HG03469 (cell line): Measurements from ENCODE around the gene TUBA3E.
A peak's percentile ranks its signal among the peaks of the same experiment; 100 is the strongest.
"Not testable (repeated sequence)": the region's sequence is repeated elsewhere in the genome, so short reads cannot be mapped to it uniquely, and the experiment has no call there.

Experiments
- ATAC-seq: cut with Tn5 transposase; IDR thresholded peaks from one replicate; pipeline ENCODE4 v1.9.1; 2021; ENCODE audit warnings: mild to moderate bottlenecking, moderate library complexity, moderate number of reproducible peaks; ENCODE audit not compliant: unreplicated experiment

Gene TUBA3E

DNA sequence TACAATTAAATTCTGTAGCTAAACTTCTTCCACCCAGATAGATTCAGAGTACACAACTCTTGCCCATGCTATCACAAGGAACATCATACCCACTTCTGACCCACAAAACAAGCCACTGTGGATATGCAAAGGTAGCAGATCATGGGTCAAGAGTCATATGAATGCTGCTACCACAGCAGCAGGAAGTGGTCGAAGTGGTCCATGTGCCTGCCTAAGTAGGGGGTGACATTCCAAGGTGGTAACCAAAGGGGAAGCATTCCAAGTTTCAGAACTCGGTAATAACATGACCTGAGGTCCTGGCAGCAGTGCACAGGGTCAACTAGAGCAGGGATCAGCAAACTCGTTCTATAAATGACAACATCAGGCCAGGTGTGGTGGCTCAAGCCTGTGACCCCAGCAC lies 5.8 kb downstream of the TUBA3E start:
- not testable (repeated sequence) for ATAC-seq

DNA sequence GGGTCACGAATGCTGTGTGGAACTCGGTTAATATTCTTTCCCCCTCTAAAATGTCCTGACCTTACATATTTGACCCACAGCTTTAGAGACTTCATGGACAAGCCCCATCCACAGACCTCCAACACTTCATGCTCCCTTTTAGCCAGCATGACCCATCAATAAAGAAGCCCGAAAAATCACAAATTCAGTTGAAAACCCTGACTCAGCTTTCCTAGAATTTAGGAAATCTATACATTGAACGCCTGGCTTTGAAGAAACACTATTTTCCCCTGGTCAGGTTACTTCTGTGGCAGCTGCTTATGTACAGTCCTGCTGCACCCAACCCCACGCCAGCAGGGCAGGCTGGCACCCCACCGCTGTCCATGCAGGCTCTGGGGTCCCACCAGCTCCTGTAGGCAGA lies 6.9 kb downstream of the TUBA3E start:
- ATAC-seq: not testable (repeated sequence)

DNA sequence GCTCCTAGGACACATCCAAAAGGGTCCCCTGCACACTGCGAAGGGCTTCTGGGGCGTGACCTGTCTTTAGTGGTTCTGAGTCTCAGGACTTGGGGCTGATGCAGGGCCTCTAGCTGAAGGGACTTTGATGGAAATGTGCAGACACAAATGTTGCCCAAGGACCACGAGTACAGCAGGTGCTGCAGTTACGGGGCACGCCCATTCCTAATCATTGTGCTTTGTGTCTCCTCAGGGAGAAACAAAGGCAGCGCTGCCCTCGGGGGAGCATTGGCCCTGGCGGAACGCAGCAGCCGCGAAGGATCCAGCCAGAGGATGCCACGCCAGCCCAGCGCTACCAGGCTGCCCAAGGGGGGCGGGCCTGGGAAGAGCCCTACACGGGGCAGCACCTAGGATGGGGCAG lies 8.0 kb downstream of the TUBA3E start:
- no peak for ATAC-seq

DNA sequence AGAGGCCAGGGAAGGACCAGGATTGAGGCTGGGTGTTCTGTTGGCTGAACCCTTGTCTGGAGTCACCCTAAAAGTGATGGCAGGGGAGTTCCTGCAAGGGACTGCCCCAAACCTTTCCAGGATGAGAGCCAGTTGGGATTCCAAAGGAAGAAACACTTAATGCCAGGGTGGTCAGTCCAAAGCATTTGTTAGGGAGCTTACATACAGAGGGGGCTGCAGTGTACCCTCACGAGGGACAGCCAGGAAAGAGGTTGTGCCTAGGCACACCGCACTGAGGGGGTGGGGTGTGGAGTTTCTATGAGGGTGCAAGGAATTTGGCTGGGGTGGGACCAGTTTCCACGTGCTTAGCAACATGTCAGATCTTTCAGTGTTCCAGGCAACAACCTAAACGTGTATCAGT lies 9.3 kb downstream of the TUBA3E start:
- not testable (repeated sequence) for ATAC-seq

DNA sequence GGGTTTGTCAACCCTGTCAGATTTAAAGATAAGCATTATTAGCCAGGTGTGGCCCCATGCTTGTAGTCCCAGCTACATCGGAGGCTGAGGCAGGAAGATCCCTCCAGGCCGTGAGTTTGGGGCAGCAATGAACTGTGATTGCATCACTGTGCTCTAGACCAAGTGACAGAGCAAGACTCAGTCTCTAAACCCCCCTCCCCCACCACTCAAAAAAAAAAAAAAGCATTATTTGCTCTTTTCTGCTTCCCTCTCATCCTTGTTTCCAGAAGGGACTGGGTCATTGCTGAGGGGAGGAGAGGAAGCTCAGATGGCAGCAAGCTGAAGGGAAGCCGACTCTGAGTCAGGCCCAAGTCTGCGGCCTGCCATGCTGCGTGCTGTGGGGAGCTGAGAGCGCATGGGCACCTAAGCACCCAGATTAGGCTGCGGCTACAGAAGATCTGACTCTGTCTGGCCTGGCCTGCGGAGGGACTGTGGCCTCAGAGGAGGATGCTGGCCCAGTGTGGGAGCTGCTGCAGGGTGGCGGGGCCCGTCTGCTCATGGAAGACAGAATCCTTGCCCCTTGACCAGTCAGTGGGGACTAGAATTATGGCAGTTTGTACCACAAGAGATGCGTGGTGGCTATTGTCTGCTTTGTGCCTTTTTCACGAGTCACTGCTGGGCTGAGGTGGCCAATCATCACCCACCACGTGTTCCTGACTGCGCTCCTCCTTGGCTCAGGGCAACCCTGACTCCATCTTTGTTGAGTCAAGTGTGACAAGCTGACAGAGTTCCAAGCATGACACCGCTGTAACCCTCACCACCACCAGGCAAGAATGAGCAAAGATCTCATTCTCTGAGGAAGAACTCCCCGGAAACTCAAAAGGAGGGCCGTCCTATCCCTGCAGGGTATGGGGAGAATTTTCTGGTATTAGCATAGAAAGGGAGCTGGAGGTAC lies 10.1 kb downstream of the TUBA3E start:
- ATAC-seq: not testable (repeated sequence)

- ATAC-seq: no peak
These were observed 11.0 kb downstream of the TUBA3E start for GRCh38 chr2:130187268-130187667.

DNA sequence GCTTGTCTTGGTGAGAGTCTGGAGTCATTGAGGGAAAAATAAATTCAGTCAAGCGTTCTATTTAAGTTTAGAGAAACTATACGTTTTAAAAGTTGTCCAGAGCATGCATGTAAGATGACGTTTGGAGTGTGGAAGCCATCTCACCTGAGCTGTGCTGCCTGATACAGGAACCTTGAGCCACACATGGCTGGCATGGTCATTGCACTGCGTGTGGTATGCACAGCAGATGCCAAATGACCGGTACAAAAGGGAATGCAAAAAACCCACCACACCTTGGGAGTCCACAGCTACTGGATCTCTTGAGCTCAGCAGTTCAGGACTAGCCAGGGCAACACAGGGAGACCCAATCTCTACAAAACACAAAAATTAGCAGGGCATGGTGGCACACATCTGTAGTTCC lies 11.8 kb downstream of the TUBA3E start:
- ATAC-seq: no peak

GRCh38 chr2:130185896-130186295 lies 12.3 kb downstream of the TUBA3E start:
- no peak for ATAC-seq

DNA sequence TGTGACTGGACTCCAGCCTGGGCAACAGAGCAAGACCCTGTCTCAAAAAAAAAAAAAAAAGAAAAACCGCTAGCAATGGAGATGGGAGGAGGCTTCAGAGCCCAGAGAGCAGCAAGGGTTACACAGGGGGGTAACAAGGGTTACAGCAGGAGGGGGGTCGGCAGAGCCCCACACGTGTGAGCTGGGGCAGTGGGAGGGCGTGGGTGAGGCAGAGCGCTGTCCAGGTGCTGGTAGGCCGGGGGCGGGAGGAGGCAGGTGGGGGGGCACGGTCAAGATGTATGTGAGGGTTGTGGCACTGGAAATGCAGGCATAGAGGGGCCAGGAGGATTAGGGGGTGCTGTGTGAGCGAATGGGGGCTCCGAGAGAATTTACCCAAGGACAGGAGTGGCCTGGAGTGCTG lies 12.8 kb downstream of the TUBA3E start:
- ATAC-seq: no peak

GRCh38 chr2:130183512-130184373 lies 14.5 kb downstream of the TUBA3E start:
- ATAC-seq: no peak

GRCh38 chr2:130182826-130183511 lies 15.3 kb downstream of the TUBA3E start:
- not testable (repeated sequence) for ATAC-seq

- peak; percentile 69 for ATAC-seq
These were observed 16.2 kb downstream of the TUBA3E start, which contains the start of gene MZT2B for GRCh38 chr2:130181880-130182682. Gene MZT2B (plus strand): TSS chr2:130182262. CDS start chr2:130182283, 21 bp downstream.

DNA sequence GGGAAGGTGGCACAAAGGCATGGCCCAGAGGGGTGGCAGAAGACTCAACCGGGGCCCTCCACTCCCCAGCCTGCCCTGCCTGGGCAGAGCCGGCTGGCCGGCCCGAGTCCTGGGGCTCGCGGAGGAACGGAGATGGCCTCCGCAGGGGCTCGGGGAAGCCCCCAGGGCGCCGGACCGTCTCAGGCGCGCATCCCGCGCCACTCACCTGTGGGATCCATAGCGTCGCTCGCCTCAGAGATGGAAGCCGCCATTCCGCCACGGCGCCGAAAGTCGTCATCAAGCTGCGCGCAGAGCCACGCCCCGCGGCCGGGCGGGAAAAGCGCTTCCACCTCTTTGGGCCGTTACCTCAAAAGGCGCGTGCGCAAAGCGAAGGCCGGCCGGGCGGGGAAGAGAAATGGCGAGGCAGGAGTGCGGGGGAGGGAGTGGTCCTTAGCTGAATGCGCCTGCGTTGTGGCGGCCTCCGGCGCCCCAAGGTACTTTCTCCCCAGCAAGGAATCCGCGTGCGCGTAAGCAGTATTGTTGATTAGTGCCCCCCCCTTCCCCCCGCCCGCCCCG lies 16.8 kb downstream of the TUBA3E start, which contains the start of gene SMPD4:
Gene SMPD4, minus strand, starts transcription at position 278 of the 555 bp plus-strand sequence. CDS start 5,010 bp downstream, outside the sequence.
- ATAC-seq: peak; percentile 50

DNA sequence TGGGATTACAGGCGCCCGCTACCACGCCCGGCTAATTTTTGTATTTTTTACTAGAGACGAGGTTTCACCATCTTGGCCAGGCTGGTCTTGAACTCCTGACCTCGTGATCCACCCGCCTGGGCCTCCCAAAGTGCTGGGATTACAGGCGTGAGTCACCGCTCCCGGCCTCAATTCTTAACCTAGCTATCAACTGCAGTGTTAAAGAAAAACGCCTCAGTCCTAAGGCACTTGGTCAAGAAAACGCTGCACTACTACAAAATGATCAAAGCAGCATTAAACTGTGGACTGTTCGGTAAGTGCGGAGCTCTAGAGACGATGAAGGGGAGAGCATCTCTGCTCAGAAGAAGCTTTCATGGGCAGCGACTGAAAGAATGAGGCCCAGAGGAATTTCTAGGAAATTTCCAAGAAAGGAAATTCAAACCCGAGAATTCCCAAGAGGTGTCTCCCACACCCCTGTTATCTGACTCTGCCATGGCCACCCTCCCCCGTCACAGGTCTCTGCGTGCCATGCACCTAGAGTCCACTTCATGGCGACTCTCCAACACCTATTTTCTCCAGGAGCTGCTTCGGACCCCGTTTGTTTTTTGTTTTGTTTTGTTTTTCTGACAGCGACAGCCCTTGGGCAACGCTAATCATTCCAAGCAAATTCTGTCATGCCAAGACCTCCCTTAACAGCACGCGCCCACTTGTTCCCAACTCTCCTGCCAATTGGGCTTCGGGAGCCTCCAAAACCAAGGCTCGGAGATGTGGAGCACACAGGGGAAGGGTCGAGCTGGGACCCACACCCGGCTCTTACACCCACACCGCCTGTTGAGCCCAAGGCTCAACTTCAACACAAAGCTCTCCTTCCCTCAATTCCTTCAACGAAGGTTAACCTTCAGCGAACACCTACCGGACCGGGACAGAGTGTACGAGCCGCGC lies 17.6 kb downstream of the TUBA3E start:
- not testable (repeated sequence) for ATAC-seq

DNA sequence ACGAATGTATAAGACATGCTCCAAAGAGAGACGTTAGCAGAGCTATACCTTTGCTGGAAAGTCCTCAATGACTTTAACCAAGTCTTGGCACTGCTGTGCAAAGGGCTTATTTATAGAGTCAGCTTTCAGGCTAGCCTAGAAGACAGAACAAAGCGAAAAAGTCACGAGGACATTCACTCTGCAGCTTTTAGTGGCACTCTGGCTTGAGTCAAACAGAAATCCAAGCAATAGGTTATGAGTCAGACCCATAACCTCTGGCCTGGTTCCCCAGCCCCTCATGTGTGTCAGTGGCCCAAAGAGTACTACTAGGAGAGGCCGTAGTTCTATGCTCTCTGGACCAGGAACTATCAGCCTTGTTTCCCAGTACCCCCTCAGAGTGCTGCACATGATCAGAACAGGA lies 23.4 kb downstream of the TUBA3E start:
- ATAC-seq: not testable (repeated sequence)

DNA sequence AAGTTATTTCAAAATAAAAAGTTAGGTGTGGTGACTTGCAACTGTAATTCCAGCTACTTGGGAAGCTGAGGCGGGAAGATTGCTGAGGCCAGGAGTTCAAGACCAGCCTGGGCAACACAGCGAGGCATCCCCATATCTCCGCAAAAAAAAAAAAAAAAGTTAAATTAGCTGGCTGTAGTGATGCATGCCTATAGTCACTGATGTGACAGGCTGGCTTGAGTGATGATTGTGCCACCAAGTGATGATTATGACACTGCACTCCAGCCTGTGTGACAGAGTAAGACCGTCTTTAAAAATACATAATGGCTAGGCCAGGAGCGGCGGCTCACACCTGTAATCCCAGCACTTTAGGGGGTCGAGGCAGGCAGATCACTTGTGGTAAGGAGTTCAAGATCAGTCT lies 28.3 kb downstream of the TUBA3E start:
- no peak for ATAC-seq

DNA sequence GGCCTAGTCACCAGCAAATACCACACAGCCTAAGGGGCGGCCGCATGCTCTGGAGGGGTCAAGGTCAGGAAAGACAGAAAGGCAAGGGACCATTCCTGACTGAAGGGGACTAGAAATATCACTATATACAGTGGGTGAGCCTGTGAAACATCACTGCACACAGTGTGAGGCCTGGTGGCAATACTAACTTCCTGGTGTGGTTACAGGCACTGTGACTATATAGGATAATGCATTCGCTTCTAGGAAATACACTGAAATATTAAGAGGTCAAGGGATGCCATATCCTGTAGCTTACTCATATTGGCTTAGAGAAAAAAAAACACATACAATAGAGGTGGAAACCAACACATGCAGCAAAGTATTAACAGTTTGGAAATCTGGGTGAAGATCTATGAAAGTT lies 29.1 kb downstream of the TUBA3E start:
- ATAC-seq: not testable (repeated sequence)

DNA sequence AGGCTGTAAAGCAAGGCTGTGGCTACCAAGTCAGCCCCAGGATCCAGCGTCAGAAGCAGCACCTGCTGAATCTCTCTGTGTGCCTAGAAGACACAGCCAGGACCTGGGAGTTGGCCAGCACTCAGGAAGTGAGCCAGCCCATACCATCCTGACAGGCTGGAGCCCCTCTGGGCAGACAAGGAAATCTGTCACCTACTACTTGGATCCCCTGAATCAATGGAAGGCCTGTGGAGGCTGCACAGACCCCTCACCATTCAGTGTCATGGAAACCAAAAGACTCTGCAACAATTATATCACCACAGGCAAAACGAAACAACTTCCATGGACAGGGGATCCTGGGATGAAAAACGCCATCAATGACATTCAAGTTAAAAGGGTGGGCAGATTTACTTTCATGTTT lies 31.6 kb downstream of the TUBA3E start:
- not testable (repeated sequence) for ATAC-seq
